ENCODE results near the gene EXOC3L4. TPM values are rescaled to one million over a fixed set of nuclear protein-coding genes. Genes with fewer than 3 reads are reported as not detected.
A peak's percentile ranks its signal among the peaks of the same experiment; 100 is the strongest.

Gene EXOC3L4
- polyA plus RNA-seq, 2 of the 4 experiments (the other 2 are of a cell fraction) = 1.5 to 4.3 TPM

DNA sequence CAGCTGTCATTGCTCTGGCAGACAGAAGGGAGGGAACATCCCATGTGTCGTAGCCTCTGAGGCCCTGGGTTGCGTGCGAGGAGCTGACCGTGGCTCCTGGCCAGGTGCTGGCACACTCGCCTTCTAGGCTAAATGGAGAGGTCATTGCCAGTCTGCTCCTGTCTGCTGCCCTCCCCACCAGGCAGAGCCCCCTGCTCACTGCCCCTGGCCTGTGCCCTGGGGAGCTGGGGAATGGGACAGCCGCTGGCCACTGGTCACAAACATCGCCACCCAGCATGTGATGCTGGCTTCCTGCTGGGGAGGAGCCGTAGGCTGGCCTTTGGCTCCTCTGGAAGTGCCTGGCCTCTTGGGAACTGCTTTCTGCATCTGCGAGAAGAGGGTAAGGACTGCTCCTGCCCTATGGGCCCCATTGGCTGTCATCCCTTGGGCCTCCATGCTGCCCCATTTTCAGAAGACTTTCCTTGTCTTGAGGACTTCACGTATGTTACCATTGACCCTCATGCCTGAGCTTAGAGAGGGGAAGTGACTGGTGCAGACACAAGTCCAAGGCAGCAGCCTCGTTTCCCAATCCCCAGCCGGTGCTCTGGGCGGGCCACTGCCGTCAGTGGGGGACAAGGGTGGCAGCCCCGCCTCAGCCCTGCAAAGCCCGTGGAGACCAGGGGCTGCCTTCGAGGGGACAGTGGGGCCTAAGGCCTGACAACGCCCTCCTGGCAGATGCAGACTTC is 26.8 kb downstream of the EXOC3L4 start (continued):
- TF ChIP-seq HOXB5 (CRISPR knock-in tag; IDR thresholded peaks at IDR 0.05) = peak; percentile 49; the same call in 1 of the 2 replicates
- TF ChIP-seq KDM1A (IDR thresholded peaks at IDR 0.05; ENCODE audit: low read depth) = no peak
- TF ChIP-seq, protein P1, sequence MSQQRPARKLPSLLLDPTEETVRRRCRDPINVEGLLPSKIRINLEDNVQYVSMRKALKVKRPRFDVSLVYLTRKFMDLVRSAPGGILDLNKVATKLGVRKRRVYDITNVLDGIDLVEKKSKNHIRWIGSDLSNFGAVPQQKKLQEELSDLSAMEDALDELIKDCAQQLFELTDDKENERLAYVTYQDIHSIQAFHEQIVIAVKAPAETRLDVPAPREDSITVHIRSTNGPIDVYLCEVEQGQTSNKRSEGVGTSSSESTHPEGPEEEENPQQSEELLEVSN (IDR thresholded peaks at IDR 0.05; ENCODE audit: borderline replicate concordance, low read depth) = peak; percentile 34; the same call in 1 of the 2 replicates
- no peak for TF ChIP-seq RAD21 (conservative IDR thresholded peaks at IDR 0.05 in 1 of 2, IDR thresholded peaks at IDR 0.05 in 1 of 2)
- TF ChIP-seq ZNF302 (CRISPR knock-in tag; IDR thresholded peaks at IDR 0.05) = no peak

DNA sequence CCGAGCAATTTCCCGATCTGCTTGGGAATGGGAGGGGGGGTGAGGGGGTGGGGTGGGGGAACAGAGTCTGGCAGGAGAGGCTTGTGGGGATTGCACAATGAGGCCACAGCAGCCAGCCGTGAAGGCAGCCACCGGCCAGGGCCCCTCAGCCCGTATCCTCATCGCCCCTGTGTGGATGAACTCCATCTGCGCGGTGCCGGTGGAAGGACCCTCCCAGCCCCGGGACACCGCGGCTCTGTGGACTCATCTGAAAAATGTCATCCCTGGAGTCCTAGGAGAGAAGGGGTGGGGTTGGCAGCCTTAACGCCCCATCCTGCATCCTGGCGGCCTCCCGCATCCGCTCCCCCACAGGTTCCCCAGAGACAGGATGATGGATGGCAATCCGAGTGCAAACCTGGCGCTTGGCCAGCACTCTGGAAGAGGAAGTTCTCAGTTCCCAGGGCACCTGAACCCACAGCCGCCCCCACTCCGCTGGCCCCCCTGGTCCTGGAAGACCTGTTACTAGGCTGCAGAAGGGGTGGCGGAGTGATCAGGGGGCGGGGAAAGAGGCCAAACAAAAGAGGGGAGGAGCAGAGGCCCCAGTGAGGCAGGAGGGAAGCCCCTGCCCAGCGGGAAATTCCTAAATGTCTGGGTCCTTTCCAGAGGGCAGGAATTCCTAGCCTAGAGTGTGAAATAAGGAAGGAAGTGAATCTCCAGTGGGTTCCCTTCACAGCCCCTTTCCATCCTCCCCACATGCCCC is 27.5 kb downstream of the EXOC3L4 start:
- peak overlapping the region; percentile 94 for H3K4me2 ChIP-seq
- TF ChIP-seq, protein P2, sequence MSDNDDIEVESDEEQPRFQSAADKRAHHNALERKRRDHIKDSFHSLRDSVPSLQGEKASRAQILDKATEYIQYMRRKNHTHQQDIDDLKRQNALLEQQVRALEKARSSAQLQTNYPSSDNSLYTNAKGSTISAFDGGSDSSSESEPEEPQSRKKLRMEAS (IDR thresholded peaks at IDR 0.05) = peak; percentile 69; the same call in 1 of the 2 replicates
- no peak for TF ChIP-seq HDAC2 (IDR thresholded peaks at IDR 0.05)
- no peak for TF ChIP-seq MAFK (IDR thresholded peaks at IDR 0.05; ENCODE audit: partially characterized antibody)
- TF ChIP-seq, protein P3, sequence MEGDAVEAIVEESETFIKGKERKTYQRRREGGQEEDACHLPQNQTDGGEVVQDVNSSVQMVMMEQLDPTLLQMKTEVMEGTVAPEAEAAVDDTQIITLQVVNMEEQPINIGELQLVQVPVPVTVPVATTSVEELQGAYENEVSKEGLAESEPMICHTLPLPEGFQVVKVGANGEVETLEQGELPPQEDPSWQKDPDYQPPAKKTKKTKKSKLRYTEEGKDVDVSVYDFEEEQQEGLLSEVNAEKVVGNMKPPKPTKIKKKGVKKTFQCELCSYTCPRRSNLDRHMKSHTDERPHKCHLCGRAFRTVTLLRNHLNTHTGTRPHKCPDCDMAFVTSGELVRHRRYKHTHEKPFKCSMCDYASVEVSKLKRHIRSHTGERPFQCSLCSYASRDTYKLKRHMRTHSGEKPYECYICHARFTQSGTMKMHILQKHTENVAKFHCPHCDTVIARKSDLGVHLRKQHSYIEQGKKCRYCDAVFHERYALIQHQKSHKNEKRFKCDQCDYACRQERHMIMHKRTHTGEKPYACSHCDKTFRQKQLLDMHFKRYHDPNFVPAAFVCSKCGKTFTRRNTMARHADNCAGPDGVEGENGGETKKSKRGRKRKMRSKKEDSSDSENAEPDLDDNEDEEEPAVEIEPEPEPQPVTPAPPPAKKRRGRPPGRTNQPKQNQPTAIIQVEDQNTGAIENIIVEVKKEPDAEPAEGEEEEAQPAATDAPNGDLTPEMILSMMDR (IDR thresholded peaks at IDR 0.05) = no peak
- TF ChIP-seq GATA3 (IDR thresholded peaks at IDR 0.05; ENCODE audit: borderline replicate concordance) = peak; percentile 78
- TF ChIP-seq RAD21 (conservative IDR thresholded peaks at IDR 0.05 in 1 of 2, IDR thresholded peaks at IDR 0.05 in 1 of 2) = peak in 1 of 2 experiments; percentile 48; a peak in 1 of 5 replicates
- peak; percentile 26 for TF ChIP-seq POLR2A (IDR thresholded peaks at IDR 0.05; ENCODE audit: low read length)
- no peak for TF ChIP-seq RNF2 (IDR thresholded peaks at IDR 0.05; ENCODE audit: borderline replicate concordance, low read depth)
- TF ChIP-seq FOSL2 (IDR thresholded peaks at IDR 0.05) = no peak
- TF ChIP-seq FOSL2 (CRISPR knock-in tag; IDR thresholded peaks at IDR 0.05) = peak; percentile 14; the same call in 1 of the 2 replicates
- TF ChIP-seq HOXB5 (CRISPR knock-in tag; IDR thresholded peaks at IDR 0.05) = peak; percentile 100
- no peak for TF ChIP-seq KDM5A (IDR thresholded peaks at IDR 0.05)
- TF ChIP-seq, protein P1 (IDR thresholded peaks at IDR 0.05; ENCODE audit: borderline replicate concordance, low read depth) = peak; percentile 17; the same call in 1 of the 2 replicates
- peak; percentile 49; the same call in 1 of the 2 replicates for TF ChIP-seq HOXA7 (CRISPR knock-in tag; IDR thresholded peaks at IDR 0.05)
- TF ChIP-seq SMC3 (IDR thresholded peaks at IDR 0.05) = peak; percentile 28
- no peak for TF ChIP-seq ESRRA (IDR thresholded peaks at IDR 0.05; ENCODE audit: borderline replicate concordance, low read length)
- TF ChIP-seq RFX5 (IDR thresholded peaks at IDR 0.05) = 0 out of 2 replicates have a peak, but pooled peaks have one; percentile 40
- TF ChIP-seq, protein P4, sequence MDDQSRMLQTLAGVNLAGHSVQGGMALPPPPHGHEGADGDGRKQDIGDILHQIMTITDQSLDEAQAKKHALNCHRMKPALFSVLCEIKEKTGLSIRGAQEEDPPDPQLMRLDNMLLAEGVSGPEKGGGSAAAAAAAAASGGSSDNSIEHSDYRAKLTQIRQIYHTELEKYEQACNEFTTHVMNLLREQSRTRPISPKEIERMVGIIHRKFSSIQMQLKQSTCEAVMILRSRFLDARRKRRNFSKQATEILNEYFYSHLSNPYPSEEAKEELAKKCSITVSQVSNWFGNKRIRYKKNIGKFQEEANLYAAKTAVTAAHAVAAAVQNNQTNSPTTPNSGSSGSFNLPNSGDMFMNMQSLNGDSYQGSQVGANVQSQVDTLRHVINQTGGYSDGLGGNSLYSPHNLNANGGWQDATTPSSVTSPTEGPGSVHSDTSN (IDR thresholded peaks at IDR 0.05) = peak; percentile 97
- peak; percentile 89 to 90 for TF ChIP-seq CEBPB (IDR thresholded peaks at IDR 0.05)
- TF ChIP-seq, protein P5, sequence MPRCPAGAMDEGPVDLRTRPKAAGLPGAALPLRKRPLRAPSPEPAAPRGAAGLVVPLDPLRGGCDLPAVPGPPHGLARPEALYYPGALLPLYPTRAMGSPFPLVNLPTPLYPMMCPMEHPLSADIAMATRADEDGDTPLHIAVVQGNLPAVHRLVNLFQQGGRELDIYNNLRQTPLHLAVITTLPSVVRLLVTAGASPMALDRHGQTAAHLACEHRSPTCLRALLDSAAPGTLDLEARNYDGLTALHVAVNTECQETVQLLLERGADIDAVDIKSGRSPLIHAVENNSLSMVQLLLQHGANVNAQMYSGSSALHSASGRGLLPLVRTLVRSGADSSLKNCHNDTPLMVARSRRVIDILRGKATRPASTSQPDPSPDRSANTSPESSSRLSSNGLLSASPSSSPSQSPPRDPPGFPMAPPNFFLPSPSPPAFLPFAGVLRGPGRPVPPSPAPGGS (IDR thresholded peaks at IDR 0.05) = peak; percentile 22; the same call in 1 of the 3 replicates
- TF ChIP-seq HOXB13 (CRISPR knock-in tag; IDR thresholded peaks at IDR 0.05; ENCODE audit: low read depth) = no peak
- peak; percentile 49; the same call in 1 of the 2 replicates for TF ChIP-seq JUNB (IDR thresholded peaks at IDR 0.05)
- TF ChIP-seq FOXS1 (CRISPR knock-in tag; IDR thresholded peaks at IDR 0.05) = no peak
- peak; percentile 68 for TF ChIP-seq FOSB (CRISPR knock-in tag; IDR thresholded peaks at IDR 0.05)
- TF ChIP-seq SREBF2 (IDR thresholded peaks at IDR 0.05) = no peak
- TF ChIP-seq ZSCAN20 (CRISPR knock-in tag; IDR thresholded peaks at IDR 0.05) = no peak
- peak; percentile 40 to 78; a peak in 2 of 5 replicates for TF ChIP-seq EP300 (IDR thresholded peaks at IDR 0.05)
- TF ChIP-seq MYC (IDR thresholded peaks at IDR 0.05; ENCODE audit: borderline replicate concordance, low read length) = 0 out of 2 replicates have a peak, but pooled peaks have one; percentile 10
- TF ChIP-seq, protein P6, sequence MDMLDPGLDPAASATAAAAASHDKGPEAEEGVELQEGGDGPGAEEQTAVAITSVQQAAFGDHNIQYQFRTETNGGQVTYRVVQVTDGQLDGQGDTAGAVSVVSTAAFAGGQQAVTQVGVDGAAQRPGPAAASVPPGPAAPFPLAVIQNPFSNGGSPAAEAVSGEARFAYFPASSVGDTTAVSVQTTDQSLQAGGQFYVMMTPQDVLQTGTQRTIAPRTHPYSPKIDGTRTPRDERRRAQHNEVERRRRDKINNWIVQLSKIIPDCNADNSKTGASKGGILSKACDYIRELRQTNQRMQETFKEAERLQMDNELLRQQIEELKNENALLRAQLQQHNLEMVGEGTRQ (IDR thresholded peaks at IDR 0.05) = no peak

More for the DNA sequence above, 27.5 kb downstream of the EXOC3L4 start:
- DNase-seq (ENCODE audit: low read depth in 1 of 2, low spot score in 1 of 2) (peak; percentile 83 to 98), ATAC-seq (peak; percentile 66 to 68), FAIRE-seq (no peak)
- Histone ChIP-seq H3K9me3 (no peaks in the 10 kb centered on the region), H3K4me3 (peak overlapping the region; percentile 83), H3K27ac (peak overlapping the region; percentile 96 to 98), H3K4me1 (peaks cover 71% of the 10 kb centered on the region)
- WGBS (ENCODE audit: missing lambda C conversion rate) = 3% methylated on average over 18 of the region's 23 CpGs
- CTCF ChIA-PET = interaction anchor here (7.8 to 24.1 kb wide), 2 partner anchors 17 to 21 kb away, joined by 120 to 544 read pairs; no protein-coding TSS in a partner anchor
- POLR2A ChIA-PET = interaction anchor here (1.0 to 1.5 kb wide), 5 partner anchors 10 to 18 kb away, joined by 3 to 11 read pairs (median 4); no protein-coding TSS in a partner anchor
